H9 (cell line): ENCODE measurements around the gene TERT. TPM values are rescaled to one million over a fixed set of nuclear protein-coding genes. Genes with fewer than 3 reads are reported as not detected.

ENCODE experiments used
- DNase-seq: peaks from one replicate; pipeline ENCODE4 v3.0.0-alpha.2; 2017
- H2AFZ ChIP-seq: one replicate; pipeline ENCODE4 v1.6.1; 2013; ENCODE audit warnings: mild to moderate bottlenecking, low read length, control low read depth, moderate library complexity
- H2AK5ac ChIP-seq: 2 replicates; pipeline ENCODE4 v1.6.1; 2013; ENCODE audit warnings: low read length, control low read depth, mixed read lengths; ENCODE audit not compliant: insufficient read length
- H2BK120ac ChIP-seq: one replicate; pipeline ENCODE4 v1.6.1; 2013; ENCODE audit warnings: low read depth, mild to moderate bottlenecking, low read length, control low read depth, inconsistent platforms; ENCODE audit not compliant: poor library complexity, severe bottlenecking
- H2BK12ac ChIP-seq: 2 replicates; pipeline ENCODE4 v1.6.1; 2013; ENCODE audit warnings: low read length, control low read depth, mixed read lengths, low read depth; ENCODE audit not compliant: insufficient read length
- H2BK15ac ChIP-seq: 2 replicates; pipeline ENCODE4 v1.6.1; 2013; ENCODE audit warnings: low read depth, low read length, control low read depth
- H2BK20ac ChIP-seq: one replicate; pipeline ENCODE4 v1.6.1; 2013; ENCODE audit warnings: low read depth, mild to moderate bottlenecking, low read length, control low read depth, inconsistent platforms; ENCODE audit not compliant: poor library complexity, severe bottlenecking
- H2BK5ac ChIP-seq: 2 replicates; pipeline ENCODE4 v1.6.1; 2013; ENCODE audit warnings: low read length, control low read depth, mixed read lengths; ENCODE audit not compliant: insufficient read length
- H3K14ac ChIP-seq: 2 replicates; pipeline ENCODE4 v1.6.1; 2013; ENCODE audit warnings: low read length, control low read depth; ENCODE audit not compliant: insufficient read depth
- H3K18ac ChIP-seq: 2 replicates; pipeline ENCODE4 v1.6.1; 2013; ENCODE audit warnings: low read depth, mild to moderate bottlenecking, mixed read lengths, low read length, control low read depth; ENCODE audit not compliant: insufficient read length
- H3K23ac ChIP-seq: 2 replicates; pipeline ENCODE4 v1.6.1; 2013; ENCODE audit warnings: low read length, control low read depth, mixed read lengths, low read depth; ENCODE audit not compliant: insufficient read length
- H3K23me2 ChIP-seq: 2 replicates; pipeline ENCODE4 v1.6.1; 2013; ENCODE audit warnings: low read depth, mild to moderate bottlenecking, mixed read lengths, low read length, control low read depth; ENCODE audit not compliant: insufficient read length, poor library complexity, severe bottlenecking
- H3K27ac ChIP-seq: 2 replicates; pipeline ENCODE4 v1.5.1; 2013; ENCODE audit warnings: low read length, control low read depth, mixed read lengths, low read depth; ENCODE audit not compliant: insufficient read length
- H3K27me3 ChIP-seq: 2 replicates; pipeline ENCODE4 v1.6.1; 2013; ENCODE audit warnings: low read length, control low read depth, inconsistent platforms; ENCODE audit not compliant: insufficient read depth
- H3K4ac ChIP-seq: 2 replicates; pipeline ENCODE4 v1.6.1; 2013; ENCODE audit warnings: low read depth, mild to moderate bottlenecking, control low read depth, inconsistent platforms, low read length, moderate library complexity
- H3K4me1 ChIP-seq: 2 replicates; pipeline ENCODE4 v1.6.1; 2013; ENCODE audit warnings: low read length, control low read depth, inconsistent platforms; ENCODE audit not compliant: insufficient read depth
- H3K4me2 ChIP-seq: 2 replicates; pipeline ENCODE4 v1.6.1; 2013; ENCODE audit warnings: low read length, control low read depth, mixed read lengths; ENCODE audit not compliant: insufficient read length, insufficient read depth
- H3K56ac ChIP-seq: 2 replicates; pipeline ENCODE4 v1.6.1; 2013; ENCODE audit warnings: low read depth, mild to moderate bottlenecking, mixed read lengths, low read length, control low read depth; ENCODE audit not compliant: insufficient read length
- H3K79me1 ChIP-seq: 2 replicates; pipeline ENCODE4 v1.6.1; 2013; ENCODE audit warnings: low read depth, mild to moderate bottlenecking, moderate library complexity, low read length, control low read depth, inconsistent platforms; ENCODE audit not compliant: insufficient read depth, poor library complexity, severe bottlenecking
- H3K79me2 ChIP-seq: 2 replicates; pipeline ENCODE4 v1.6.1; 2013; ENCODE audit warnings: low read length, control low read depth, inconsistent platforms; ENCODE audit not compliant: insufficient read depth
- H3K9ac ChIP-seq: 2 replicates; pipeline ENCODE4 v1.6.1; 2013; ENCODE audit warnings: low read length, control low read depth, mixed read lengths; ENCODE audit not compliant: insufficient read length; ENCODE audit errors: extremely low read depth
- H3K9me3 ChIP-seq: one replicate; pipeline ENCODE4 v1.6.1; 2013; ENCODE audit warnings: low read depth, low read length, inconsistent platforms; ENCODE audit not compliant: control insufficient read depth
- H3T11ph ChIP-seq: one replicate; pipeline ENCODE4 v1.6.1; 2013; ENCODE audit warnings: mild to moderate bottlenecking, low read length, control low read depth, inconsistent platforms
- H4K20me1 ChIP-seq: one replicate; pipeline ENCODE4 v1.6.1; 2013; ENCODE audit not compliant: control insufficient read depth, insufficient read length, insufficient read depth
- H4K5ac ChIP-seq: 2 replicates; pipeline ENCODE4 v1.6.1; 2013; ENCODE audit warnings: low read depth, mild to moderate bottlenecking, mixed read lengths, low read length, control low read depth; ENCODE audit not compliant: insufficient read length
- H4K8ac ChIP-seq: replicated peaks from 2 replicates; pipeline ENCODE4 v1.6.1; 2013; ENCODE audit warnings: low read length, control low read depth, mixed read lengths, low read depth; ENCODE audit not compliant: insufficient read length
- H4K91ac ChIP-seq: 2 replicates; pipeline ENCODE4 v1.6.1; 2013; ENCODE audit warnings: low read depth, mild to moderate bottlenecking, moderate library complexity, mixed read lengths, low read length, control low read depth; ENCODE audit not compliant: insufficient read length
- H3K27ac Mint-ChIP-seq, 3 experiments: 2 replicates in 2 of 3; 3 replicates in 1 of 3; pipeline ENCODE4 v1.8.0; 2020 to 2021; ENCODE audit warnings: mixed read lengths in 3 of 3, mild to moderate bottlenecking in 1 of 3, moderate library complexity in 1 of 3
- H3K27me3 Mint-ChIP-seq: 2 replicates; pipeline ENCODE4 v1.8.0; 2021; ENCODE audit warnings: low read depth, mild to moderate bottlenecking, moderate library complexity, mixed read lengths
- H3K36me3 Mint-ChIP-seq, 3 experiments: 2 replicates in 2 of 3; 3 replicates in 1 of 3; pipeline ENCODE4 v1.8.0; 2020 to 2021; ENCODE audit warnings: low read depth in 3 of 3, mixed read lengths in 3 of 3; ENCODE audit not compliant: insufficient read depth in 1 of 3
- H3K4me1 Mint-ChIP-seq, 2 experiments: 2 replicates each; pipeline ENCODE4 v1.8.0; 2020; ENCODE audit warnings: mixed read lengths in 2 of 2
- H3K4me3 Mint-ChIP-seq, 2 experiments: 2 replicates in 1 of 2; 3 replicates in 1 of 2; pipeline ENCODE4 v1.8.0; 2020 to 2021; ENCODE audit warnings: mild to moderate bottlenecking in 2 of 2, mixed read lengths in 2 of 2, moderate library complexity in 1 of 2
- H3K9me3 Mint-ChIP-seq, 2 experiments: 2 replicates in 1 of 2; 3 replicates in 1 of 2; pipeline ENCODE4 v1.8.0; 2020; ENCODE audit warnings: mild to moderate bottlenecking in 2 of 2, mixed read lengths in 2 of 2, moderate library complexity in 1 of 2
- CTCF ChIP-seq: fragments of 200-600 bp; sonication (generic); conservative IDR thresholded peaks from 3 replicates; pipeline ENCODE4 v1.8.0; 2021; ENCODE audit warnings: antibody characterized with exemption, mild to moderate bottlenecking
- WGBS: extraction: QIAGEN DNeasy Blood & Tissue Kit; methylation state at CpG from one replicate; pipeline ENCODE4 v1.1.7; 2013; ENCODE audit warnings: missing lambda C conversion rate, low lambda C conversion rate, mixed read lengths; ENCODE audit not compliant: insufficient read length; ENCODE audit errors: extremely low coverage; 5-methylcytosine and 5-hydroxymethylcytosine counted together
- total RNA-seq: library from RNA; stranded (reverse); gene quantifications from 2 replicates; pipeline ENCODE4 v1.2.1, GENCODE V29; 2021

The TERT gene
- total RNA-seq, 1 experiment from 2014 or later: 15.5 TPM

GRCh38 chr5:1315709-1316587, 21.1 kb upstream of the TERT start:
- peaks cover 24 to 33% of the 10 kb centered on the region in 2 experiments for H3K4me1 Mint-ChIP-seq
- Histone ChIP-seq H3K27me3 (no peaks in the 10 kb centered on the region), H3T11ph (no peak overlapping the region), H3K4ac (no peak overlapping the region), H2BK5ac (no peak overlapping the region), H2AK5ac (no peak overlapping the region), H2BK15ac (no peak overlapping the region), H3K27ac (no peak overlapping the region), H3K9ac (no peak overlapping the region), H4K20me1 (no peaks in the 10 kb centered on the region), H2BK120ac (no peak overlapping the region), H3K4me2 (peak overlapping the region; percentile 1), H3K14ac (no peak overlapping the region; the same call in 1 of the 2 replicates), H3K79me1 (no peaks in the 10 kb centered on the region), H2AFZ (no peak overlapping the region), H3K23ac (no peak overlapping the region), H3K18ac (no peak overlapping the region), H3K23me2 (no peaks in the 10 kb centered on the region), H2BK20ac (no peak overlapping the region), H3K56ac (no peak overlapping the region), H4K8ac (no peak overlapping the region), H4K5ac (no peak overlapping the region), H3K79me2 (no peaks in the 10 kb centered on the region), H3K4me1 (peaks cover 2% of the 10 kb centered on the region; the same call in 1 of the 2 replicates), H2BK12ac (no peak overlapping the region), H3K9me3 (no peaks in the 10 kb centered on the region), H4K91ac (no peak overlapping the region)
- WGBS: no CpG with 5 or more reads among the region's 33 CpGs
- H3K27me3 Mint-ChIP-seq: peaks cover 2% of the 10 kb centered on the region; the same call in 1 of the 2 replicates
- peaks cover 0 to 7% of the 10 kb centered on the region in 2 experiments; a peak in 3 of 5 replicates for H3K9me3 Mint-ChIP-seq
- TF ChIP-seq CTCF: no peak
- H3K27ac Mint-ChIP-seq: peak overlapping the region; percentile 37 to 95 (median 94); a peak in 4 of 7 replicates
- DNase-seq: peak; percentile 78
- peak overlapping the region in 1 of 2 experiments; percentile 56; a peak in 3 of 5 replicates for H3K4me3 Mint-ChIP-seq
- peaks cover 12 to 39% (median 37%) of the 10 kb centered on the region in 3 experiments; a peak in 6 of 7 replicates for H3K36me3 Mint-ChIP-seq
